HG02840 (cell line): Measurements from ENCODE around the gene IP6K1.

Experiments used
- ATAC-seq: cut with Tn5 transposase; IDR thresholded peaks from one replicate; pipeline ENCODE4 v1.9.1; 2021; ENCODE audit warnings: mild to moderate bottlenecking, moderate library complexity, moderate number of reproducible peaks; ENCODE audit not compliant: unreplicated experiment, low FRiP score

IP6K1 gene

DNA sequence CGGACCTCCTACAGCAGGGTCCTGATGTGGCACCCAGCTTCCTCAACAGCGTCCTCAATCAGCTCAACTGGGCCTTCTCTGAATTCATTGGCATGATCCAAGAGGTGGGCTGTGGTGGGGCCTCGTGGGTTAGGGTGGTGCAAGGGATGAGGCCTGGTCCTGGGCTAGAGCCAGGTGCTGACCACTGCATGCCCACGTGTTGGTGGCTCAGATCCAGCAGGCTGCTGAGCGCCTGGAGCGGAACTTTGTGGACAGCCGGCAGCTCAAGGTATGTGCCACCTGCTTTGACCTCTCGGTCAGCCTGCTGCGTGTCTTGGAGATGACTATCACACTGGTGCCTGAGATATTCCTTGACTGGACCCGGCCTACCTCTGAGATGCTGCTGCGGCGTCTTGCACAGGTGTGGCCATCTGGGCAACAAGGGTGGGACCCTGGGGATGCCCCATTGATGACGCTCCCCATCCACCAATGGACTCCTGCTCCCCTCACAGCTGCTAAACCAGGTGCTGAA is 70.7 kb downstream of the IP6K1 start:
- ATAC-seq: no peak

DNA sequence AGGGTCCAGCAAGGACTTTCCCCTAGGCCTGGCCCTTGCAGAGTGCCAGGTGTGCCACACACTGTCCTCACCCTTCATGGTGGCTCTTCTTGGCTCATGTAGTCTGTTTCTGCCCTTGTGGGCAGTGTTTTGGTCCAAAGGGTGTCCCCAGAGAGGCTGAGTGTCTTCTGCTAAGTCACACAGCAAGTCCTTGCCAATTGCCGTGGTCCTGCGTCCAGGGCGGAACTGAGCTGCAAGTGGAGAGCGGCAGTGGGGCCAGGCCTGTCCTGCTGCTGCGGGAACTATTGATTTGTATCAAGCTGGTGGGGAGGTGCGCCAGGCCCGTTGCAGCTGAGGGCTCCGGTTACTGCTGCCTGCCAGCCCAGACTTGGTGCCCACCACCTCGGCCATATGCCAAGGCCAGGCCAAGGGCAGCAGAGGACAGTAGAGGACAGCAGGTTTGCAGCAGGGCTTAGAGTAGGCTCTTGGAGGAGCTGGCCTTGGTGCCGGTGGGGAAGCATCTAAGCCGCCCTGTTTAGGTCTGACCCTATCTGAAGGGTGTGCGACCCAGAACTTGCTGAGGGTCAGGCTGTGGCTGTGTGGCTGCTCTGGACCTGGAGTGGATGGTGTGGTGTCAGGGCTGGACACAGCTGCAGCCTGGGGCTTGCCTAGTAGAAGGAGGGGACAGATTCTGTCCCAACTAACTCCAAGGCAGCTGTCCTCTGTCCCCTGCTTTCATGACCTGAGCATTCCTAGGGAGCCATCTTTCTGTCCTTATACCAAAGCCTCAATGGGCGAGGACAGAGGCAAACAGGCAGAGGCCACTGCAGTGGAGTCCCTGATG is 71.4 kb downstream of the IP6K1 start:
- no peak for ATAC-seq

DNA sequence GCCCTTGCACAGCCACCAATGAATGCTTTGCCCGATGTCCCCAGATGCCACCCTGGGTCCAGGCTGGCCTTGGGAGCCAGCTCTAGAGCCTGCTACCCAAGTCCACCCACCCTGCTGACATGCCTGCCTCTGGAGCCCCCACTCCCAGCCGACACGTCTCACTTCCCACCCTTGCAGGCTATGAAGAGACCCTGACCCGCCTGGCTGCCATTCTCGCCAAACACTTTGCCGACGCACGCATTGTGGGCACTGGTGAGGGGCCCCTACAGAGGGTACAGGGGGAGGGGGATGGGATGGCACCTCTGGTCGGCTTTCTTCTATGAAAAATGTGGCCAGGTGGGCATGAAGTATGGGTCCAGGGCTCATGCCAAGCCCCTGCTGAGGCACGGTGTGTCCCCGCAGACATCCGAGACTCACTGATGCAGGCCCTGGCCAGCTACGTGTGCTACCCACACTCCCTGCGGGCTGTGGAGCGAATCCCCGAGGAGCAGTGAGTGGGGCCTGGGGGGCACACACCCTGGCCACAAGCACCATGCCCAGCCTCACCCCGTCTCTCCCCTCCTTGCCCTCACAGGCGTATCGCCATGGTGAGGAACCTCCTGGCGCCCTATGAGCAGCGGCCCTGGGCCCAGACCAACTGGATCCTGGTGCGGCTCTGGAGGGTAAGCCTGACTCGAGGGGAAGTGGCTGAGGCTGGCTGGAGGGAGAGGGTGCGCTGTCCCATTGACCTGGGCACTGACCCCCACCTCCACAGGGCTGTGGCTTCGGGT is 72.8 kb downstream of the IP6K1 start:
- no peak for ATAC-seq

DNA sequence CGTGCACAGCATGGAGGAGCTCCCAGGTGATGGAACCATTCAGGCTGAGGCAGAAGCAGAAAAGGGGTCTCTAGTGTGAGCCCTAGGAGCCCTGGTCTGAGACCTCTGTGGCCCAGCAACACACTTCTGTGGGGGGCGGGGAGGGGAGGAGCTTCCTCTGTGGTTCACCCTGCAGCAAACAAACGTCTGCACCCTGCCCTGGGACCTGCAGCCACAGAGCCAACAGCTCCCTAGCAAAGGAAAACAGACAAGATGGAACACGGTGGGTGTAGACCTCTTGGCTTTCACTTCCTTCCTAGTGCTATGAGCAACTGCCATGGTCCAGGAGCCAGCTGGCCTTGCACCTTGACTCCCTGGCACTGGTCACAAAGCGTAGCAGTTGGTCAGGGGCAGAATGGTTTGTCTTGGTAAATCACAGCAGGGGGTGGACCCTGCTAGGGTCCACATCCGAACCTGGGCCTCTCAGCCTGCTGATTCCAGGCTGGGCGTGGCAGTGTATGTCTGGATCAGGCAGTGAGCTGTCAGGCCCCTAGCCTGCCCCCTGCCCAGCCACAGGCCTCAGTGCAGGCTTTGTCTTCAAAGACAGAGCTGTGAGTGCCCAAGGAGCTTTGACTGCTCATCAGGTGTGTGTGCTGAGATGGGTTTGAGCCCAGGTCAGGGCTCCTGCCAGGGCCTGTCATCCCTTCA is 73.6 kb downstream of the IP6K1 start:
- ATAC-seq: no peak

DNA sequence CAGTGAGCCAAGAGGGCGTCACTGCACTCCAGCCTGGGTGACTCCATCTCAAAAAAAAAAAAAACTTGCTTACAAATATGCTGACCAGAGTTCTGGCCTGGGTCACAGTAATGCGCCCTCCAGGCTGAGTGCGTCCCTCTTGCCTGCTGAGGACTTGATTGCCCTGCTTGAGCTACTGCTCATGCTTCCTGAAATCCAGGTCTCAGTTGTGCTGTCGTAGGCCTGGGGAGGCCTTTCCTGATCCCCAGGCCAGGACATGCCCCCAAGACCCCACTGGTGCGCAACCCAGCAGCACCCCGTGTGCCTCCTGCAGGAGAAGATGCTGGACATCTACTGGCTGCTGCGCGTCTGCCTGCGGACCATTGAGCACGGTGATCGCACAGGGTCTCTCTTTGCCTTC is 74.2 kb downstream of the IP6K1 start:
- no peak for ATAC-seq

DNA sequence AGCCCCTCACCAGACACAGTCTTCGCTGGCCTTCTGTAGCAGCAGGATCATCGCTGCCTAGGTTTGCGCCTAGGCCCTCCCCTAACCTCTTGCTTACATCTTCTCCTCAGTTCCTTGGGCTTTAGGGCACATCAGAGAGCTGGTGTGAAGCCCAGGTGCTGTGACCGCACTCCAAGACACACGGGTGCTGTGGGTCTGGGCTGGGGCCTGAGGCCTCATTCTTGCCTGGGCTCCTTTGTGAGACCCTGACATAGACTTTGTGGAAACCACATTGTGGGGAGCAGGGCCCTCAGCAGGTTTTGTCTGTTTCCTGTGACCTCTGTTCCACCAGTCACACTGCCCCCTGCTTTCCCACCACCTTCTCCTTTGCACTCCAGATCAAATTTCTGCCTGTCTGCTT is 74.9 kb downstream of the IP6K1 start:
- no peak for ATAC-seq

DNA sequence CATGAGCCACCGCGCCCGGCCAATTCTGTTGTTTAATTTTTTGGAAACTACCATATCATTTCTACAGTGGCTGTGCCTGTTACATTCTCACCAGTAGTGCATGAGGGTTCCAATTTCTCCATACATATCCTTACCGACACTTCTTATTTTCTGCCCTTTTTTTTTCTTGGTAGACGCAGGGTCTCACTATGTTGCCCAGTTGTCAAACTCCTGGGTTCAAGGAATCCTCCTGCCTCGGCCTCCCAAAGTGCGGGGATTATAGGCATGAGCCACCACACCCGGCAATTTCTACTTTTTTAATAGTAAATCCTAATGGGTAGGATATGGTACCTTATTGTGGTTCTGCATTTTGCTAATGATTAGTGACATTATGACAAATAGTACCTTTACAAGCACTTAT is 76.5 kb downstream of the IP6K1 start:
- ATAC-seq: no peak

DNA sequence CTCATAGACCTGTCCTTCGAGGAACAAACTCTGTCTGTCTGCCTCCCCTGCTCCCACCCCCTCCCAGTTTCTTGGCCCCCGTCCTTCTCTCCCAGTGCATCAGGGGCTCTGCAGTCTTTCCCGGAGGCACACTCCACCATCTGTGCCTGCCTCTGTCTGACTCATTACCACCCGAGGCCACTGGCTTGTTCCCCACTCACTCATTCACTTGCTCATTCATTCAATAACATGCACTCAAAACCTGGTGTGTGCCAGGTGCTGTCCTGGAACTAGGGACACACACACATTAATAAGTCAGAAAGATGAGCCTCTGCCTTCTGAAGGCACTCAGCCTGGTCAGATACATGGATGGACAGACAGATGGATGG is 79.2 kb downstream of the IP6K1 start:
- ATAC-seq: no peak

DNA sequence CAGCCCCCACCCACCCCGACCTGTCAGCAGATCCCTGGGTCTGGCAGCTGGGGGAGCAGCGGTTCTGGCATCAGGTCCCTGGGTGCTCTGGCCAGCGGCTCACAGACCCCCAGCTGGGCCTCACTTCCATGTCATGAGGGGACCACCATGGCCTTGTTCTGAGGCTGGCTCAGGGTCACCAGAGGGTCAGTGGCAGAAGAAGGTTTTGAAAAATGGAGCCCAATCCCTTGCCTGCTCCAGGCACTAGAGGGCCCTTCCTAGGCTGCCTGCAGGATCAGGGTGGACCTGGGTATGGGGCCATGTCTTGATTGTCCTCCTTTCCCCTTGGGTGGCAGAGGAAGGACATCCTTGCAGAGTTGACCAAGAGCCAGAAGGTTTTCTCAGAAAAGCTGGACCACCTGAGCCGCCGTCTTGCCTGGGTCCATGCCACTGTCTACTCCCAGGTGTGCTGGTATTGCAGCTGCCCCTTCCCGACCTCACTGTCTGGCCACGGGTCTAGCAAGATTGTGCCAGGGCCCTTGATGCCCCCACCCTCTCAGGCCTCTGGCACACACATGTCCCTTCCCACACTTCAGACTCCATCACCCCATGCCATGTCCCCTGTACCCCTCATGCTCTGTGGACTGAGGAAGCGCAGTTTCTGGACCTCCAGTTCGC is 79.8 kb downstream of the IP6K1 start:
- ATAC-seq: no peak

DNA sequence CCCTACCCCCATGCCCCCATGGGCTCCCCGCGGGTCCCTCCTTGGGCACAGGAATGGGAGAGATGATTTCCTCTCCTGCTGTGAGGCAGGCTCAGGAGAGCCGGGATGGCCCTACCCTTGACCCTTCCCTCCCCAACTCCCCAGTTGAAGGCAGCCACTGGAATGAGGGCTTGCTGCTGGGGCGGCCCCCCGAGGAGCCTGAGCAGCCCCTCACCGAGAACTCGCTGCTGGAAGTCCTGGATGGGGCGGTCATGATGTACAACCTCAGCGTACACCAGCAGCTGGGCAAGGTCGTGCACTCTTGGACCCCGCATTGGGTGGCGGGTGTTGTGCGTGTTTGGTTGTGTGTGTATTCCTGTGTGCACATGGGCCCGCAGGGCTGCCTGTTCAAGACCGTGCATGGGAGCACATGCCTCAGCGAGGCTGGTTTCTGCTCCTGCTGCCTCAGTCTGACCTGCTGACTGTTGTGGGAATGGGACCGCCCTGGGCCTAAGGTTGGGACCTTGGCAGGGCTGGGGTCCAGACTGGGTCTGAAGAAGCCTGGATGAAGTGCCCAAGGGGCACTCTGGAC is 80.9 kb downstream of the IP6K1 start:
- ATAC-seq: no peak

DNA sequence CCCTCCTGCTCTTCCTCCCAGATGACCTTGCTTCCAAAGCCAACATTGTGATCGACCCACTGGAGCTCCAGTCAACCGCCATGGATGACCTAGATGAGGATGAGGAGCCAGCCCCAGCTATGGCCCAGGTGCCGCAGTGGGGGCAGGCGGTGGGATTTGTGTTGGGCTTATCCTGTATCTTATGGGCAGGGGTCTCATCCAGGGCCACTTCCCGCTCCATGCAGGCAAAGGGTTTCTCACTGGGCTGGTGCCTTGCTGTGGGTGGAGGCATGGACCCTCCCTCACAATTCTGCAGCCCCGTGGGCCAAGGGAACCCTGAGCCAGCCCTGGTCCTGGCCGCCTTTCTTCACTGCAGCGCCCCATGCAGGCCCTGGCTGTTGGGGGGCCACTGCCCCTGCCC is 81.7 kb downstream of the IP6K1 start:
- ATAC-seq: no peak

DNA sequence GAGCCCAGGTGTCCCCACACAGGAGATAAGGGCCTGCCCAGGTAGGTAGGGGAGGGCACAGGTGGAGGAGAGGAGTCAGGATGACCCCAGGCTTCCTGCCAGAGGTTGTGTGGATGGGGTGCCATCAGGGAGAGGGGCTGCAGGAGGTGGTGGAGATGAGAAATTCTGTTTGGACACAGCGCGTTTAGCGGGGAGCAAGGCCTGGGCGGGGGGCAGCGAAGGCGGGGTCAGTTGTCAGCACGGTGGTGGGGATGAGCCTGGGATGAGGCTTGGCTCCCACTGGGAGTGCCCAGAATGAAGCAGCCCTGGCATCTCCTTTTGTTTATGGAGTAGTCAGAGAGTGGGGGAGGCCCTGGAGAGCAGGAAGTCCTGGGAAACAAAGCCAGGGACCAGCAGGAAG is 82.4 kb downstream of the IP6K1 start:
- no peak for ATAC-seq

DNA sequence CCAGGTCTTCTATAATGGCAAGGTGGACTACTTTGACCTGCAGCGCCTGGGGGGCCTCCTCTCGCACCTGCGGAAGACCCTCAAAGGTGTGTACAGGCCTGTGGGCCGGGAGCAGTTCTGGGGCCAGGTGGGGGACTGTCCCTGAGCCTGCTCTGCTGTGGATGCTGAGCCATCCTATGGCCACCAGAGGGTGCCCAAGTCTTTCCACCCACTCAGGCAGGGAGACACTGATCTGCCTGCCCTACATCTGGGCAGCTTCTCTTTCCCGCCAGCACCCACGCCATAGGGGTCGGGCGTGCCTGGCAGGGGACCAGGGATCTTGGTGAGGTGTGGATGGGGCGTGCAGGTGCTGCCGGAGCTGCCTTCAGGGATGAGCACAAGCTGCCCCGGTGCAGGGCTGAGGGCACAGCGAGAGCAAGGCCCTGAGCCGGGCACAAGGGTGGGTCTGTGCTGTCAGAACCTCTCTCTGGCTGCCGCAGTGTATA is 82.9 kb downstream of the IP6K1 start:
- ATAC-seq: no peak

DNA sequence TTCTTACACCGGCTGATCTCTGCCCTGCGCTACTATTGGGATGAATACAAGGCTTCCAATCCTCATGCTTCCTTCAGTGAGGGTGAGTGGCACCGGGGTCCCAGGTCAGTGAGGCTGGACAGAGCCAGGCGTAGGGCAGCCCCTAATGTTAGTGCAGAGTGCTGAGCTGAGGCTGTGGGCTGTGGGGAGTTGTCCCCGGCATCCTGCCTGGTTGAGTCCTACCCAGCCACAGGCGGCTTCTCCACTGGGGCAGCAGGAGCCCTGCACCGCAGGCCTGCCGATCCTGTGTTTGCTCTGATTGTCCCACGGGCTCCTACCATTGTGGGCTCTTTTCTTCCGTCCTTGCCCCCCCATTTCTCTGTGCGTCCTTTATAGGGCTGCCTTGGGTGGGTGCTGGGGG is 83.7 kb downstream of the IP6K1 start:
- no peak for ATAC-seq

DNA sequence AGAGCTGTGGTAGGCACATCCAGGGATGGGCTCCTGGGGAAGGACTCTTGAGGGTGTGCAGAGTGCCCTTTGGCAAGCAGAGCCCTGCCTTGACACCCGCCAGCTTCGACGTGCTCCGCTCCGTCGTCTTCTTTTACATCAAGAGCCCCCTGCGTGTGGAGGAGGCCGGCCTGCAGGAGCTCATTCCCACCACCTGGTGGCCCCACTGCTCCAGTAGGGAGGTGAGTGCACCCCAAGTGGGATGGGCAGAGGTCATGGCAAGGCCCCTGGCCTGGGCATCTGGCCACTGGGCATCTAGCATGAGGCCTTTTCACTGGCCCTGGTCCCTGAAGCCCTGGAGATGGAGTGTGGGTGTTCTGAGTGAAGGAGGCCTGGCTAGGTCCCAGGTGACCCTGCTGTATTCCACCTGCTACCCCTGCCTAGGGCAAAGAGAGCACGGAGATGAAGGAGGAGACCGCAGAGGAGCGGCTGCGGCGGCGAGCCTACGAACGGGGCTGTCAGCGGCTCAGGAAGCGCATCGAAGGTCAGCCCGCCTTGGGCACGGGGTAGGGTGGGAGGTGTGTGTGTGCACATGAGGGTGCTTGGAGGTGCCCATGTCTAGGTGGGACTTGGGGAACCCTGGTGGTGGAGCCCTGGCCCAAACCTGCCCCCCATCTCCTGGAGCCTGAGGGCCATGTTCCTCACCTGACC is 84.8 kb downstream of the IP6K1 start:
- ATAC-seq: no peak

DNA sequence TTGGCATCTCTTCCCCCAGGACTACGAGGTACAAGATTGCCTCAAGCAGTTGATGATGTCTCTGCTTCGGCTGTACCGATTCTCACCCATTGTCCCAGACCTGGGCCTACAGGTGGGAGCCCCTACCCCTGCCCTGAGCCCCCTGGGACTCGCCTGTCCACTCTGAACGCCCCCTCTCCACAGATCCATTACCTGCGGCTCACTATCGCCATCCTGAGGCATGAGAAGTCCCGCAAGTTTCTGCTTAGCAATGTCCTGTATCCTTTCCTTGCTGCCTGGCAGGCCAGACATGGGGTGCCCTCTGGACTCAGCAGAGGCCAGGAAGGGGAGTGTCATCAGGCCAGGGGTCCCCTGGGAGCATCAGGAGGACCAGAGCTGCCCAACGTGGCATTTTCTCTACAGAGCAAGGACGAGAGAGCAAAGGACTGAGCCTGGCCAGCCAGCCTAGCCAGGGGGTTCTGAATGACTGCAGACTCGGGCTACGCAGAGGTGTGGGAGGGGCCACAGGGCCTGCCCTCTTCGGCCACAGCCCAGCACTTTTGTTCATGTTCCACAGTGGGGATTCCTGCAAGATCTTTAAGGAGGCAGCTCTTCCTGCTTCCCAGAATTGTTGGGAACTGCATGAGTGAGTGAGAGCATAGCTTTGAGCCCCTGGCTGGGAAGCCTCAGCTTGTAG is 85.8 kb downstream of the IP6K1 start:
- ATAC-seq: no peak

DNA sequence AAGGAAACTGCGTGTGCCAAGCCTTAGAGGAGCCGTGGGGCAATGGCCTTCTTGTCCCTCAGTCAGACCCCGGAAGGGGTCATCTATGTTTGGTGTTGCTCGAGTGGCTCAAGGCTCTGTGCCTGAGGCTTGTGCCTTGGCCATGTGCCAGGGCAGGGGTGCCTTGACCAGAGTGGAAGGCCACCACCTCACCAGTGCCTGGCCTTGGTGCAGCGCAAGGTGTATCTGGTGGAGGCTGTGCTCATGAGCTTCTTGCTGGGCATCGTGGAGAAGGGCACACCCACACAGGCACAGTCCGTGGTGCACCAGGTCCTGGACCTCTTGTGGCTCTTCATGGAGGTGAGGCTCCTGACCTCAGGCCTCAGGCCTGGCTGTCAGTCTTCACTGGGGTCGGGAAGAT is 86.3 kb downstream of the IP6K1 start:
- ATAC-seq: no peak

DNA sequence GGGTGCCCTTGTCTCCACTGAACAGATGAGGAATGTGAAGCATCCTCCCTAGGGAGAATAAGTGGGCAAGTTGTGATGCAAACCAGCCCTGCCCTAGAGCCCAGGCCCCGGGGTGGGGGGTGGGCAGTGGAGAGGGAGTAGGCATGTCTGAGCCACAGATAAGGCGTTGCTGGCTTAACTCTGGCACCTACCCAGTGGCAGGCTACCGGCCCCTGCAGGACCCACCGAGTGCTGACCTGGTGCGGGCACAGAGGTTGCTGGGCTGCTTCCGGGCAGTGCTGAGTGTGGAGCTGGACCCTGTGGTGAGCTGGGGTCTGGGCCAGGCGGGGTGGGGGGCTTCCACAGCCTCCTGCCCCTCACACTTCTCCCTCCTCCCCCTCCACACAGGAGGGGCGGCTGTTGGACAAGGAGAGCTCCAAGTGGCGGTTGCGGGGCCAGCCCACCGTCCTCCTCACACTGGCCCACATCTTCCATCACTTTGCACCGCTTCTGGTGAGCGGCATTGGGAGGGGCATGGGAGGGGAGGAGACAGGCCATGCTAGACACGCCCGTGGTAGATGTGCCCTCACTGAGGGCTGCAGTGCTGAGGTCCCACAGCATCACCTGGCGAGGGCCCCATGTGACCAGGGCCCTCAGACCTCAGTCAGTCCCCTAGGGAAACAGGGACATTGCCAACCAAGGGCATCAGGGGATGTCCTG is 86.9 kb downstream of the IP6K1 start:
- no peak for ATAC-seq
